Esophagus squamous epithelium (tissue), 4 donors: Measurements from ENCODE around the gene SIX1.

ENCODE experiments used
- POLR2A ChIP-seq, 4 donors: fragments of 450-650 bp; IDR thresholded peaks; one replicate each; pipeline ENCODE4 v1.6.1; 2017; ENCODE audit warnings: antibody characterized with exemption in 4 of 4, mild to moderate bottlenecking in 4 of 4, moderate library complexity in 3 of 4
- TF ChIP-seq, protein P1 (sequence below), 6 experiments: fragments of 450-650 bp in 4 of 6; fragments of 200-600 bp in 2 of 6; sonication (generic) in 2 of 6; IDR thresholded peaks; one replicate each; pipeline ENCODE4 v1.5.1; 2016 to 2019; ENCODE audit warnings: antibody characterized with exemption in 6 of 6, mild to moderate bottlenecking in 4 of 6, moderate library complexity in 4 of 6

DNA sequence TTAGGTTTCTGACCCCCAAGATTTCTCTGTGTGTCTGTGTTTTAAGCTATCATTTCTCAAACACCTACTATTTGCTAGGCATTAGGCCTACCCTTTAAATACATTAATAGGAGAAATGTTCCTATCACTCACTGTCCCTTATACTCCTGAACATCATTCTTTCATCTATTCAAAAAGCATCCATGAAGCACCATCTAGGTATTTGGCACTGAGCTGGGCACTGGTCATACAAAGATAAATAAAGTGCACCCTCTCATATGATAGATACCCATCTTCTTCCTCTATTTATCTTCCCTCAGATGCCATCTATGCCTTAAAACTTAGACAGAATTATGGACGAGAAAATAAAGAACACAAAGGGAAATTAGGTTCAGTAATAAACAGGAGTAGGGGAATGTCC is 20.4 kb downstream of the SIX1 start:
- TF ChIP-seq POLR2A (IDR thresholded peaks at IDR 0.05): no peak
- TF ChIP-seq, protein P1, sequence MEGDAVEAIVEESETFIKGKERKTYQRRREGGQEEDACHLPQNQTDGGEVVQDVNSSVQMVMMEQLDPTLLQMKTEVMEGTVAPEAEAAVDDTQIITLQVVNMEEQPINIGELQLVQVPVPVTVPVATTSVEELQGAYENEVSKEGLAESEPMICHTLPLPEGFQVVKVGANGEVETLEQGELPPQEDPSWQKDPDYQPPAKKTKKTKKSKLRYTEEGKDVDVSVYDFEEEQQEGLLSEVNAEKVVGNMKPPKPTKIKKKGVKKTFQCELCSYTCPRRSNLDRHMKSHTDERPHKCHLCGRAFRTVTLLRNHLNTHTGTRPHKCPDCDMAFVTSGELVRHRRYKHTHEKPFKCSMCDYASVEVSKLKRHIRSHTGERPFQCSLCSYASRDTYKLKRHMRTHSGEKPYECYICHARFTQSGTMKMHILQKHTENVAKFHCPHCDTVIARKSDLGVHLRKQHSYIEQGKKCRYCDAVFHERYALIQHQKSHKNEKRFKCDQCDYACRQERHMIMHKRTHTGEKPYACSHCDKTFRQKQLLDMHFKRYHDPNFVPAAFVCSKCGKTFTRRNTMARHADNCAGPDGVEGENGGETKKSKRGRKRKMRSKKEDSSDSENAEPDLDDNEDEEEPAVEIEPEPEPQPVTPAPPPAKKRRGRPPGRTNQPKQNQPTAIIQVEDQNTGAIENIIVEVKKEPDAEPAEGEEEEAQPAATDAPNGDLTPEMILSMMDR (IDR thresholded peaks at IDR 0.05): no peak
